Myocyte (in vitro differentiated cells): Measurements from ENCODE around the gene MEGF10. TPM values are rescaled to one million over a fixed set of nuclear protein-coding genes. Genes with fewer than 3 reads are reported as not detected.
A peak's percentile ranks its signal among the peaks of the same experiment; 100 is the strongest.

Experiments used
- DNase-seq: peaks from one replicate; pipeline ENCODE4 v3.0.0-alpha.2; 2012; ENCODE audit warnings: low read depth
- total RNA-seq: library from RNA; depleted of rRNA; stranded (reverse); fragments of >200 nt; gene quantifications from 2 replicates; pipeline ENCODE4 v1.2.3, GENCODE V29; 2014

MEGF10 gene
- total RNA-seq, 1 donor from 2014 or later = 196 TPM

- DNase-seq = no peak
These were observed 144.0 kb downstream of the MEGF10 start for GRCh38 chr5:127434588-127434987.

DNA sequence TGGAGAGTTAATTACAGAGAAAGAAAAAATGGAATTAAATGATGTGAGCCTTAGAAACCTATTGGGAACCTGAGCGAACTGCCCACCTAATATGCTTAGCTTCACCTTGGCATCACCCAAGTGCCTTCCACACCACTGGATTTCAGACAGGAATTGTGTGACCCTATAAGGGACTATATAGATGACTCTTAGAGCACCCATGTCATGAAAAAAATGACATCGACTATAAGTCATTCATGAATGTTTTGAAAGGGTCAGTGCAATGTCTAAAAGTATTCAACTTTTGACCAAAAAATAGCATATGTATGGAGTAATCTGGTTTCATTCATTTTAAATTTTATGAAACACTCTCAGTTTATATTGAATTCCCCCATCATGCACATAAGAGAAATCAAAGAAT, 145.2 kb downstream of the MEGF10 start:
- no peak for DNase-seq

DNA sequence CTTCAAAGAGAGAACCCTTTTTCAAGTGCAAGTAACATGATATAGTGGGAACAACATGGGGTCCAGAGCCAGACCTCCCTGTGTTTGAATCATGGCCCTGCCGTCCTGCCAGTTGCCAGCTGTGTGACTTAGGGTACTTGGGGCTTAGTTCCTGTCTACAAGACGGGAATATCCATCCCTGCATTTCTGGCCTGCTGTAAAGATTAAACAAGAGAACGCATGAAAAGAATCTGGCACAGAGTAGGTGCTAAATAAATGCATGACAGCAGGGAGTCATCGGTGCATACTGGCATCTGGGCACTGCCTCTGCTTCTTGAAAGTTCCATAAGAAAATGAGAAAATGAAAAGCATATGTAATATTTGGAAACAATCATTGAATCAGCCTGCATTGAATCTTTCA, 149.0 kb downstream of the MEGF10 start:
- no peak for DNase-seq

DNA sequence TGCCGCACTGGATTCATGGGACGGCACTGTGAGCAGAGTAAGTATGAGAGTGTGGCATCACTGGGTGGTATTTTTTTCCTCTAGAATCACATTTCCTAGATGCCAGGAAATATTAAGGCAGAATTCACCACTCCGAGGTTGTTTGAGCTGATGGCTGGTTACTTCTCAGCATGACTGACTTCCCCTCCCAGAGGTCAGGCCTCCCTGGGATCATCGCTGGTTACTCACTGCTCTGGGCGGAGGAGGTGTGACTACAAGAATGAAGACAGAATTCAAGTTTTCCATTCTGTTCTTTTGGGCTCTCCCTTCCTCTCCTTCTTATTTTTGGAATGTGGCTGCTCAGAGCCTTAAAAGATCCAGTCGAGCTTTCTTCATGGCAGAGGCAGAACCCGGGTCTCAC, 150.2 kb downstream of the MEGF10 start:
- peak; percentile 28 for DNase-seq

DNA sequence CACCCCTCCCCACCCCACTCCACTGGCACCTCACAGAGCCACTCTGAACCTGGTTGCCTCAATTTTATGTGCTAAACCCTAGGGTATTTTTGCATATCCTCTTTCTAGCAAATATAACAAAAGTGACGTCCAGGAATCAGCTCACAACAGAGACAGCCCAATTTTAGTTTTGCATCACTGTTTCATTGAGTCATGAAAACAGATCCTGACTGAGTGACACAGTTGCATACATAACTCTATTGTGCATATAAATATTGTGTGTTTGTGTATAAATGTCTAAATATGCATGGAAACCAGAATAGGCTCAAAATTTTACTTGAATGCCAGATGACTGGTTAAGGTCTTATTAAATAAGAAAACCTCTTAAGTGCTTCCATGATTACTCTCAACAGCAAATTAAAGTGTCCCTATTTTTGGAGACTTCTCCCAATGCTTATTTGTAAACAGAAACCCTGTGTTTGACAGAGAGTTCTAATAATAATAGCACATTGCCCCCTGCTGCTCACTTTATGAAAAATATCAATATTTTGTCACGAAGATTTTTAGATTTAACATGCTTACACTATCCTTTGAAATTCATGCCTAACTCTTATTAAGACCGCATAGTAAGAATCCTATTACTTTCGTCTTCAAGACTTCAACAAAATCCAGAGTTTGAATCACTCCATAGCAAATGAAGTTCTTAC, 151.3 kb downstream of the MEGF10 start:
- DNase-seq = peak; percentile 48

DNA sequence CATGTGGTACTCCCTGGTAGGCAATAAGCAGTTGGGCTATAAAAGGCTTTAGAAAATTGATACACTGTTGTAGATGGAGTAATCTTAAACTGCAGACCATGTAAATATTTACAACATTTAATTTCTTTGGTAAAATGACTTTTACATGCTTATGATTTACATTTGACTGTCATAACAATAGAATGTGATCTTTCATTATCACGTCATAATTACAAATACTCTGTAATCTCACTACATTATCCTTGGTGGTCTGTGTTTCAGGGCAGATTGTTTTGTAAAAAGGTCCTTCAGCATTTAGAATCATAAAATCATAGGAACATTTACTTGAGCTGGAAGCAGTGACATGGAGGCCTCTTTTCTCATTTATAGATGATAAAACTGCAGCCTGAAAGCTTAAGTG, 153.6 kb downstream of the MEGF10 start:
- DNase-seq = no peak

DNA sequence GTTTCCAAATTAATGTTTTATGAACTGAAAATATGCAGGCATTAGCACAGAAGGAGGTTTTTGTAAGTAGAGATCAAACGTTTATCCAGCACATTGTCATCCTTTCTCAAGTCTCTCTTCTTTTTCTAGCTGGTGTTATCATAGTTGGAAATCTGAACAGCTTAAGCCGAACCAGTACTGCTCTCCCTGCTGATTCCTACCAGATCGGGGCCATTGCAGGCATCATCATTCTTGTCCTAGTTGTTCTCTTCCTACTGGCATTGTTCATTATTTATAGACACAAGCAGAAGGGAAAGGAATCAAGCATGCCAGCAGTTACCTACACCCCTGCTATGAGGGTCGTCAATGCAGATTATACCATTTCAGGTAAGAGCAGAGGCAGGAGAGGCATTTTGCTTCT, 154.7 kb downstream of the MEGF10 start:
- DNase-seq = no peak

GRCh38 chr5:127446626-127447025, 156.0 kb downstream of the MEGF10 start:
- DNase-seq = no peak

DNA sequence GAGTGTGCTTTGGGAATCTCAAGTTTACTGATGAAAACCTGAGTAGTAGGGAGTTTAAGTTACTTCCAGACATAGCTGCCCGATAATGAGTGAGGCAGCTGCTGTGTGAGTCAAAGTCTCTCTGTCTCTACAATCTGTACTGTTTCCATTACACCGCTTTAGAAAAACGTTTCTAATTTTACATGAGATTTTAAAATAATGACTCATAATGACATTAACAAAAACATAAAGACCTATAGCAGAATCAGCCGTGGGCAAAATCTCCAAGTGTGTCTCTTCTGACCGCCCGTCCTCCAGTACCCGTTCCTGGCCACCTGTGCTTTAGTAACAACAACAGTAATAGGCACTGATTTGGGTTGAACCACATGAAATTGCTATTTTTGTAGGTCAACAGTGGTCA, 157.2 kb downstream of the MEGF10 start:
- peak; percentile 47 for DNase-seq

DNA sequence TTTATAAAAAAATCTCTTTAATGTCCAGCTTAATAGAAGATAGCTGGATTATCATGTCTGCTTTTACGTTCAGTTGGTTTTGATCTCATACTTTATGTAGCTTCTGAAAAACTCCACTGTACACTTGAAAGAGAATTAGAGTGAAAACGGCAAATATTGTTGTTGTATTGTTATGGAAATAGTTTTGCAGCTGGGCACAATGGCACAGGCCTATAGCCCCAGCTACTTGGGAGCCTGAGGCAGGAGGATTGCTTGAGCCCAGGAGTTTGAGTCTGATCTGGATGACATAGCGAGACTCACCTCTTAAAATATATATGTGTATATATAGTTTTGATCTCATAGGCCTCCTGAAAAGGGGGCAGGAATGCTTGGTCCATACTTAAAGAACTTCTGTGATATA, 159.4 kb downstream of the MEGF10 start:
- DNase-seq = no peak

GRCh38 chr5:127451096-127451495, 160.5 kb downstream of the MEGF10 start:
- no peak for DNase-seq

DNA sequence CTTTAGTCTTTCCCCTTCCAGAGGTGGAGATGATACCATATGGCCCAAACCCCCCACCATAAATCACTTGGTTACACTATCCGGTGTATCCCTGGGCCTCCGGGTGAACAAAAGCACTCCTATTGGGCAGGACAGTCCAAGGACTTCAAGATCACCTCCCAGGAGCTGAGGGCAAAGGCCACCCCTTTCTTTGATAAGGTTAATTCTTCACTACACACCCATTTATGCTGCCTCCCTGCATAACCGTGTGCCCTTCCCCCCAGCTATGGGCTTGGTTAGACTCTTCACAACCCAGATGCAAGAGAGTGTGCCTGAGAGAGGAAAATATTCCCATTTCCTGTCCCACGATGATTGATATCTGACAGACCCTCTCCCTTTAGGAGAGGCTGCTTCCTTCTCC, 162.0 kb downstream of the MEGF10 start:
- no peak for DNase-seq

- DNase-seq = no peak
These were observed 180.6 kb downstream of the MEGF10 start for GRCh38 chr5:127471211-127471610.

- no peak for DNase-seq
These were observed 182.1 kb downstream of the MEGF10 start for GRCh38 chr5:127472700-127473099.

GRCh38 chr5:127486471-127486870, 195.9 kb downstream of the MEGF10 start:
- DNase-seq = no peak

- peak; percentile 70 for DNase-seq
These were observed 202.5 kb downstream of the MEGF10 start for GRCh38 chr5:127492854-127493738.

DNA sequence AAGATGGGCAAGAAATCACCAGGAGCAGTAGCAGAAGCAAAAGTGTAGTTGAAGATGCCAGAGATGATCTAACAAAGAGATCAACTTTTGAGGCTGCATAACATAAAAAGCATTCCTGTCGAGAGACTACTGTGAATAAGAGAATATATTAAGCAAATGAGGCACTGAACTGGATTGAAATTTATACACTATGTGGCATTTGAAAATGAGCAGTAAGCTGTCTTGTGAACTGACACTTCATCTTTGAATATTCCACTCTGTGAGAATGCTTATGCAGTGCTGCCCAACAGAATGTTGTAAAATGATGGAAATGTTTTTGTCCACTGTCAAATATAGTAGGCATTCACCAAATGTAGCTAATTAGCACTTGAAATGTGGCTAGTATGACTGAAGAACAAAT, 208.0 kb downstream of the MEGF10 start:
- no peak for DNase-seq

DNA sequence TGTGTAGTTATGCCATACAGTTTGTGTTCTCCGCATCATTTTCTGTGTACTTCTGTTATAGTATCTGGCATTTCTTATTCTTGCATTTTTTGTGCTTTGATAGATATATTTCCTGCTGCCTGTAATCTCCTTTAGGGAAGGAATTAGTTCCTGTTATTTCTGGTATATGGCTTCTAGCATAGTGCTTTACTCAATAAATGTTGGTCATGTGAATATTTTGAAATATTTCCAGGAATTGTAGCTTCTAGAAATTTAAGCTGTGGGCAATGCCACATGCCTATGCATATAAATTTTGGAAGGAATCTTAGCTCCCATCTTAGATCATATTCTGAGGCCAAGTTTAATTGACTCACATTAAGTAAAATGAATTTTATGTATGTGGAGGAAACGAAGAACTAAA, 215.3 kb downstream of the MEGF10 start:
- no peak for DNase-seq

GRCh38 chr5:127506616-127507015, 216.0 kb downstream of the MEGF10 start:
- no peak for DNase-seq

DNA sequence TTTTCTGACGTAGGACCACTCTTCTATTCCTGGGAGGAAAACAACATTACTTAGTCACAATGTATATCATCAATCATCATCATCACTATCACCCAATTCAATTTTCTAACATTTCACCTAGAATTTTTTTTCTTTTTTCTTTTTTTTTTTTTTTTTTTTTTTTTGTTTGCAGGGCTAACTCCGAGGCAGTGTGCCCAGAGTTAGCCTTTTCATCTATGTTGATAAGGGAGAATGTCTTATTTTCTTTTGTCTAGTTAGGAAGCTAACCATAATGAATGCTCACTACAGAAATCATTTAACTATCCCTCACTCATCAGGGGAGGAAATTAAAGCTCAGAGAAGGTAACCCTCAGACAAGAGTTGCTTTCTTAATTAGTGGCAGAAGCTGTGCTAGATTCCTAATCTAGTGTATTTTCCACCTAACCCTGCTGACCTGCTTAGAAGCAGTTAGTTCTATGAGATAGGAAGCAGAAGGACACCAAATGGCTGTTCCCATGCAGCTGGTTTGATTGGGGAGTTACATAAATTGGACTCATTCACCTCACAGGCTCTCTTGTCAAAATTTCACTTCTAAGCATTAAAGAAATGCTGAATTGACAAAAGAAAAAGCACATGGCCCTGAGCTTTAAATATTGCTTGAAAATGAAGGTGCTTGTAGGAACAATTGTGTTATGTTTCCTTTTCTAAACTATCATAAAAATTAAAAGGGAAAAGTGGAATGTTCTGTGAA, 218.2 kb downstream of the MEGF10 start:
- DNase-seq = no peak
